HG02678 (cell line): Measurements from ENCODE around the gene ITGAE.

Experiments
- ATAC-seq: cut with Tn5 transposase; IDR thresholded peaks from one replicate; pipeline ENCODE4 v1.9.1; 2021; ENCODE audit warnings: mild to moderate bottlenecking, moderate library complexity; ENCODE audit not compliant: unreplicated experiment

The ITGAE gene

DNA sequence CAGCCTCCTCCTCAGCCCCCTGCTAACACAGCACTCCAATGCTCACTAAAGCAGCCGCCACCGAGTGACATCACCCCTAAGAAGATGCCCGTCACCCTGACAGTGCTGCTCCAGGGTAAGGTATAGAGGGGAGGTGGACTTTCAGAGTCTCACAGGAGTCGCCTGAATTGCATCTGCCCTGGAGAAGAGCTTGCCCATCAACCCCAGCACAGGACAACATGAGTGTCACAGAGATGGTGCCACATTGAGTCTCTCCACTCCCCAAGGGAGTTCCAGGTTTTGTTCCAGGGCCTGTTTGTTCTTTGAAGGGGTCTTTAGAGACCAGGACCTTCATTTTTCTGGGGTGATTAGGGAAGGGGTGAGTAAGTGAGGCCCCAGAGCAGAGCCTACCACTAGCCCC is 102.8 kb downstream of the ITGAE start:
- no peak for ATAC-seq

GRCh38 chr17:3697103-3697476 is 103.9 kb downstream of the ITGAE start:
- ATAC-seq = no peak

- ATAC-seq = no peak
Observed at GRCh38 chr17:3695723-3696411, 105.1 kb downstream of the ITGAE start, which contains the start of gene P2RX5. TSS of gene P2RX5 (minus strand) at chr17:3696155. CDS start at chr17:3696005, 150 bp downstream.

- no peak for ATAC-seq
Observed at GRCh38 chr17:3695129-3695722, 105.8 kb downstream of the ITGAE start.

- ATAC-seq = peak; percentile 45
Observed at GRCh38 chr17:3693829-3694231, 107.2 kb downstream of the ITGAE start.

DNA sequence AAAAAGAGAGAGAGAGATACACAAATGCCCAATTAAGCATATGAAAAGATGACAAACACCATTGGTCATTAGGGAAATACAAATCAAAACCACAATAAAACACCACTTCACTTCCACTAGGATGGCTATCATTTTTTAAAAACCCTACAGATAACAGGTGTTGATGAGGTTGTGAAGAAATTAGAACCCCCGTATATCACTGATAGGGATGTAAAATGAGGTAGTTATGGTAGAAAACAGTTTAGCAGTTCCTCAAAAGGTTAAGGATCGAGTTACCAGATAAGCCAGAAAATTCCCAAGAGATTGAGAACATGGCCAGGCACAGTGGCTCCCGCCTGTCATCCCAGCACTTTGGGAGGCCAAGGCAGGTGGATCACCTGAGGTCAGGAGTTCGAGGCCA is 107.8 kb downstream of the ITGAE start:
- ATAC-seq = no peak

- no peak for ATAC-seq
Observed at GRCh38 chr17:3692346-3692745, 108.6 kb downstream of the ITGAE start.

- no peak for ATAC-seq
Observed at GRCh38 chr17:3691617-3692067, 109.3 kb downstream of the ITGAE start.

- no peak for ATAC-seq
Observed at GRCh38 chr17:3690094-3690715, 110.8 kb downstream of the ITGAE start.

- ATAC-seq = no peak
Observed at GRCh38 chr17:3689262-3690093, 111.5 kb downstream of the ITGAE start.

GRCh38 chr17:3688852-3689261 is 112.1 kb downstream of the ITGAE start:
- no peak for ATAC-seq

DNA sequence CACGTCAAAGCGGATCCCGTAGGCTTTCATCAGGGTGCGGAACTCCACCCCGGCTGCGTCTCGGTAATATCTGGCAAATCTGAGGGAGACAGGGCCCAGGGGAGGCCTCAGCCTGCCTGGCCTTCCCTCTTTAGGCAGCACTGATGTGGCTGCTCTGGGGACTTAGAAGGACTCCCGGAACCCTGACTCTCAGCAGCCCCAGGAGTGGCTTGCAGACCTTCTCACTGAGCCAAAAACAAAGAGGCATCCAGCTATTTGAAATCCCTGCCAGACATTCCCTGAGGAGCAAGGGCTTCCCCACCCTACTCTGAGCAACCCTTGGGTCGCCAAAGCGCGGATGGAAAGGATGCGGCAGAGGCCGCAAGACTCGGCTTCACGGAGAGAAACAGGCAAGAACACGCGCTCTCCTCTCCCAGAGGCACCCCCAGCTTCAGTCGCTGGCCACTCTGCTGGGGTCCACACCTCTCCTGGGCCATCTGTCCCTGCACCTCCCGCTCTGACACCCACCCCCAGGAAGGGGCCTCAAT is 112.9 kb downstream of the ITGAE start:
- no peak for ATAC-seq

DNA sequence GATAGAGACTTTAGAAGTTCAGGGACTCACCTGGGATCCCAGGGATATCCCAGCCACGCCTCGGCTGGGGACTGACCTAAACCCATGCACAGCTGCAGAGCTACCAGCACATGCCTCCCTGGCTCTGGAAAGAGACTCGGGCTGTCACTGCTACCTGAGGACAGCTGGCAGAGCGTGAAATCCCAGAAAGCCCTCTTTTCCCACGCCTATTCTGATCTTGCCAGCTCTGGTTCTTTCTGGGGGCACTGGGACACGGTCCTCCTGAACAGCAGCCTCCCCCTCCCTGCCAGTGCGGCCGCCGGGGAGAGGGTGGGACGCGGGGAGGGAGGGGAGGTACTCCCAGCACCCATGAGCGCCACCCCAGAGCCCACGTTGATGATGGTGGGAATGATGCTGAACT is 115.8 kb downstream of the ITGAE start:
- ATAC-seq = no peak

DNA sequence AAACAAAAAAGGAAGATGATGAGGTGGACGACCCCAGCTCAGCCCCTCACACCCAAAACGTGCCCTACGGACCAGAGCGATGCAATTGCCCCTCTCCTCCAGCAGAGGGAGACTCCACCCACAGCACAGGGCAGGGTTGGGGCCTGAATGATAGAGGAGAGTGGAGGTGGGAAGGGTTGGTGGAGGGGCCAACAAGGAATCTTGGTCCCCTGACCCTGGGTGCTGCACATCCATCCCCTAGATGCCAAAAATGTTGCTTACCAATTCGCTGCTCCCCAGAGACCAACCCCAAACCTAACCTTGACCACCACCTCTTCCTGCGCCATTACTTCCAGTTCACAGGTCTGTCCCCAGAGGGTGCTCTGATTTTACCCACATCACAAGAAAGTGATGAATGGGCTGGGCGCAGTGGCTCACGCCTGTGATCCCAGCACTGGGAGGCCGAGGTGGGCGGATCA is 117.9 kb downstream of the ITGAE start:
- peak; percentile 71 for ATAC-seq

GRCh38 chr17:3682033-3682432 is 119.0 kb downstream of the ITGAE start:
- ATAC-seq = no peak

DNA sequence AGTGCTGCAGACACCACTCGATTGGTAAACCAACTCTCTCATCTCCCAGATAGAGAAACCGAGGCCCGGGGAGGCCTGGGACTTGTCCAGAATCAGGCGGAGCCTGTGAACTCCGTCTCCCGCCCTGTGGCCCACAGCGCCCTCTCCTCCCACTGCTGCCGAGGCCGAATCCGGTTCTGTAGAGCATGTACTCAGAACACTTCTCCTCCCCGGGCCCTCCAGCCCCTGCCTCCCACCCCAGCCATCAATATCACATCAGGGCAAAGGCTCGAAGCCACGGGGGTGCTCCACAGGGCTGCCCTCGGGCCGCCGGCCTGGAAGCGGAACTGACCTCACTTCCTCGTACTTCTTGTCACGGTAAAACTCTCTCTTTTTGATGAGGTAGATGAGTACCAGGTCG is 119.4 kb downstream of the ITGAE start:
- no peak for ATAC-seq

- no peak for ATAC-seq
Observed at GRCh38 chr17:3681057-3681456, 119.9 kb downstream of the ITGAE start.

- ATAC-seq = no peak
Observed at GRCh38 chr17:3679531-3680126, 121.4 kb downstream of the ITGAE start.

- ATAC-seq = no peak
Observed at GRCh38 chr17:3678821-3679530, 122.0 kb downstream of the ITGAE start.
